A549 (cell line): ENCODE data around the gene ZNF341.

Source experiments
- HDAC2 ChIP-seq: fragments of 200-600 bp; sonication (generic); IDR thresholded peaks from 2 replicates; pipeline ENCODE4 v1.6.1; 2016
- RNF2 ChIP-seq: fragments of 200-600 bp; sonication (generic); IDR thresholded peaks from 2 replicates; pipeline ENCODE4 v1.6.1; 2016; ENCODE audit warnings: low read depth, mild to moderate bottlenecking, antibody characterized with exemption, moderate library complexity, borderline replicate concordance

GRCh38 chr20:33761698-33762250 is 30.0 kb downstream of the ZNF341 start:
- no peak for TF ChIP-seq HDAC2
- TF ChIP-seq RNF2 = no peak
